Activated CD8-positive, alpha-beta T cell treated with anti-CD3 and anti-CD28 coated beads, Interleukin-2, amount 10 ng/mL, durations not matched to agents 7 days and 5 days (primary cell): ENCODE data around the gene PKP2. TPM values are rescaled to one million over a fixed set of nuclear protein-coding genes. Genes with fewer than 3 reads are reported as not detected.

Experiments used
- ATAC-seq: fragments of 150-1000 bp; cut with Tn5 transposase; one replicate; pipeline ENCODE4 v1.10.0; 2021; ENCODE audit warnings: moderate library complexity
- CTCF ChIA-PET: fragments of 350-600 bp; sonication (Branson Sonifier 250); formaldehyde crosslinking; loops from one replicate; lab custom pipeline; 2021; ENCODE audit warnings: antibody characterized with exemption; lab: Charles Lee
- POLR2A ChIA-PET: fragments of 350-600 bp; sonication (Branson Sonifier 250); formaldehyde crosslinking; loops from one replicate; lab custom pipeline; 2021; ENCODE audit warnings: antibody characterized with exemption; lab: Charles Lee
- DNase-seq: peaks from one replicate; pipeline ENCODE4 v3.0.0-alpha.2; 2020
- H3K27ac Mint-ChIP-seq: one replicate; pipeline ENCODE4 v1.8.0; 2021; ENCODE audit warnings: mild to moderate bottlenecking, mixed read lengths
- H3K27me3 Mint-ChIP-seq: one replicate; pipeline ENCODE4 v1.8.0; 2021; ENCODE audit warnings: low read depth, mixed read lengths
- H3K36me3 Mint-ChIP-seq: one replicate; pipeline ENCODE4 v1.8.0; 2021; ENCODE audit warnings: low read depth, mixed read lengths
- H3K4me1 Mint-ChIP-seq: one replicate; pipeline ENCODE4 v1.8.0; 2021; ENCODE audit warnings: low read depth, mixed read lengths
- H3K4me3 Mint-ChIP-seq: one replicate; pipeline ENCODE4 v1.8.0; 2021; ENCODE audit warnings: mild to moderate bottlenecking, mixed read lengths
- H3K9me3 Mint-ChIP-seq: one replicate; pipeline ENCODE4 v1.8.0; 2022; ENCODE audit warnings: mixed read lengths; ENCODE audit not compliant: insufficient read depth
- total RNA-seq, 2 experiments: library from RNA; stranded (reverse); gene quantifications; one replicate each; pipeline ENCODE4 v1.2.3, GENCODE V29; 2021

PKP2 gene
- total RNA-seq, 2 experiments from 2014 or later: not detected

- Mint-ChIP-seq H3K9me3 (no peaks in the 10 kb centered on the region), H3K27ac (no peak overlapping the region), H3K27me3 (no peaks in the 10 kb centered on the region), H3K4me3 (no peak overlapping the region), H3K36me3 (no peaks in the 10 kb centered on the region), H3K4me1 (no peaks in the 10 kb centered on the region)
- DNase-seq (no peak), ATAC-seq (no peak)
- ChIA-PET CTCF (no interaction called here), POLR2A (no interaction called here)
Observed at GRCh38 chr12:32788405-32788804, 108.2 kb downstream of the PKP2 start.

GRCh38 chr12:32785557-32785956 is 111.0 kb downstream of the PKP2 start:
- Mint-ChIP-seq H3K9me3 (no peaks in the 10 kb centered on the region), H3K27me3 (peaks cover 2% of the 10 kb centered on the region), H3K27ac (no peak overlapping the region), H3K4me3 (no peak overlapping the region), H3K36me3 (no peaks in the 10 kb centered on the region), H3K4me1 (no peaks in the 10 kb centered on the region)
- ATAC-seq: no peak
- CTCF ChIA-PET: no interaction called here
- POLR2A ChIA-PET: no interaction called here
- no peak for DNase-seq

GRCh38 chr12:32783029-32783428 is 113.5 kb downstream of the PKP2 start:
- H3K27ac Mint-ChIP-seq: no peak overlapping the region
- no peaks in the 10 kb centered on the region for H3K4me1 Mint-ChIP-seq
- no peaks in the 10 kb centered on the region for H3K36me3 Mint-ChIP-seq
- ATAC-seq: no peak
- ChIA-PET CTCF (no interaction called here), POLR2A (no interaction called here)
- H3K9me3 Mint-ChIP-seq: no peaks in the 10 kb centered on the region
- H3K4me3 Mint-ChIP-seq: no peak overlapping the region
- H3K27me3 Mint-ChIP-seq: peaks cover 2% of the 10 kb centered on the region
- no peak for DNase-seq

GRCh38 chr12:32780071-32780470 is 116.5 kb downstream of the PKP2 start:
- Mint-ChIP-seq H3K4me3 (no peak overlapping the region), H3K27me3 (peaks cover 5% of the 10 kb centered on the region), H3K27ac (no peak overlapping the region), H3K36me3 (no peaks in the 10 kb centered on the region), H3K9me3 (no peaks in the 10 kb centered on the region), H3K4me1 (no peaks in the 10 kb centered on the region)
- ATAC-seq: no peak
- ChIA-PET POLR2A (no interaction called here), CTCF (interaction anchor here (0.7 to 0.9 kb wide), 2 partner anchors 24 to 346 kb away, joined by 3 read pairs; partner anchors contain the start of gene YARS2)
- no peak for DNase-seq

- no peaks in the 10 kb centered on the region for H3K9me3 Mint-ChIP-seq
- POLR2A ChIA-PET: no interaction called here
- no peak overlapping the region for H3K27ac Mint-ChIP-seq
- H3K36me3 Mint-ChIP-seq: no peaks in the 10 kb centered on the region
- CTCF ChIA-PET: no interaction called here
- no peak overlapping the region for H3K4me3 Mint-ChIP-seq
- DNase-seq (no peak), ATAC-seq (no peak)
- H3K4me1 Mint-ChIP-seq: no peaks in the 10 kb centered on the region
- peaks cover 5% of the 10 kb centered on the region for H3K27me3 Mint-ChIP-seq
Observed at GRCh38 chr12:32777691-32778175, 118.8 kb downstream of the PKP2 start.

GRCh38 chr12:32777159-32777558 is 119.4 kb downstream of the PKP2 start:
- no peak overlapping the region for H3K27ac Mint-ChIP-seq
- ChIA-PET CTCF (no interaction called here), POLR2A (no interaction called here)
- H3K9me3 Mint-ChIP-seq: no peaks in the 10 kb centered on the region
- H3K27me3 Mint-ChIP-seq: peaks cover 5% of the 10 kb centered on the region
- DNase-seq (no peak), ATAC-seq (no peak)
- no peaks in the 10 kb centered on the region for H3K36me3 Mint-ChIP-seq
- H3K4me1 Mint-ChIP-seq: no peaks in the 10 kb centered on the region
- no peak overlapping the region for H3K4me3 Mint-ChIP-seq

- Mint-ChIP-seq H3K27ac (no peak overlapping the region), H3K4me3 (no peak overlapping the region), H3K36me3 (no peaks in the 10 kb centered on the region), H3K9me3 (no peaks in the 10 kb centered on the region), H3K27me3 (peaks cover 5% of the 10 kb centered on the region), H3K4me1 (no peaks in the 10 kb centered on the region)
- DNase-seq: no peak
- no peak for ATAC-seq
- ChIA-PET CTCF (no interaction called here), POLR2A (no interaction called here)
Observed at GRCh38 chr12:32776258-32776657, 120.3 kb downstream of the PKP2 start.

- Mint-ChIP-seq H3K36me3 (no peaks in the 10 kb centered on the region), H3K27ac (no peak overlapping the region), H3K27me3 (peaks cover 2% of the 10 kb centered on the region), H3K4me1 (no peaks in the 10 kb centered on the region), H3K4me3 (no peak overlapping the region), H3K9me3 (no peaks in the 10 kb centered on the region)
- DNase-seq: no peak
- ChIA-PET CTCF (interaction anchor here (2.0 kb wide), 1 partner anchor 18 kb away, joined by 9 read pairs; the partner anchor contains the start of gene YARS2), POLR2A (no interaction called here)
- ATAC-seq: no peak
Observed at GRCh38 chr12:32773691-32774090, 122.9 kb downstream of the PKP2 start.

- Mint-ChIP-seq H3K4me1 (no peaks in the 10 kb centered on the region), H3K27me3 (peaks cover 2% of the 10 kb centered on the region), H3K36me3 (no peaks in the 10 kb centered on the region), H3K27ac (no peak overlapping the region), H3K9me3 (no peaks in the 10 kb centered on the region), H3K4me3 (no peak overlapping the region)
- CTCF ChIA-PET: interaction anchor here (2.2 kb wide), 1 partner anchor 15 kb away, joined by 7 read pairs; the partner anchor contains the start of gene YARS2
- ATAC-seq (no peak), DNase-seq (no peak)
- POLR2A ChIA-PET: interaction anchor here (0.9 kb wide), 1 partner anchor 15 kb away, joined by 4 read pairs; the partner anchor contains the start of gene YARS2
Observed at GRCh38 chr12:32770141-32770540, 126.4 kb downstream of the PKP2 start.

GRCh38 chr12:32768518-32768917 is 128.1 kb downstream of the PKP2 start:
- Mint-ChIP-seq H3K27ac (no peak overlapping the region), H3K36me3 (no peaks in the 10 kb centered on the region), H3K4me3 (no peak overlapping the region), H3K27me3 (peaks cover 2% of the 10 kb centered on the region), H3K4me1 (no peaks in the 10 kb centered on the region), H3K9me3 (no peaks in the 10 kb centered on the region)
- POLR2A ChIA-PET: no interaction called here
- DNase-seq (no peak), ATAC-seq (no peak)
- CTCF ChIA-PET: no interaction called here

- ATAC-seq (no peak), DNase-seq (no peak)
- CTCF ChIA-PET: no interaction called here
- H3K9me3 Mint-ChIP-seq: no peaks in the 10 kb centered on the region
- no peaks in the 10 kb centered on the region for H3K36me3 Mint-ChIP-seq
- H3K4me1 Mint-ChIP-seq: no peaks in the 10 kb centered on the region
- peaks cover 2% of the 10 kb centered on the region for H3K27me3 Mint-ChIP-seq
- POLR2A ChIA-PET: no interaction called here
- H3K27ac Mint-ChIP-seq: no peak overlapping the region
- no peak overlapping the region for H3K4me3 Mint-ChIP-seq
Observed at GRCh38 chr12:32765906-32766305, 130.7 kb downstream of the PKP2 start.

GRCh38 chr12:32761716-32762115 is 134.9 kb downstream of the PKP2 start:
- Mint-ChIP-seq H3K4me1 (no peaks in the 10 kb centered on the region), H3K9me3 (no peaks in the 10 kb centered on the region), H3K4me3 (no peak overlapping the region), H3K27ac (no peak overlapping the region), H3K36me3 (no peaks in the 10 kb centered on the region), H3K27me3 (no peaks in the 10 kb centered on the region)
- DNase-seq (no peak), ATAC-seq (no peak)
- ChIA-PET CTCF (no interaction called here), POLR2A (no interaction called here)

- Mint-ChIP-seq H3K4me3 (no peak overlapping the region), H3K36me3 (peaks cover 14% of the 10 kb centered on the region), H3K27ac (no peak overlapping the region), H3K27me3 (no peaks in the 10 kb centered on the region), H3K4me1 (peaks cover 20% of the 10 kb centered on the region), H3K9me3 (no peaks in the 10 kb centered on the region)
- ATAC-seq (no peak), DNase-seq (no peak)
- ChIA-PET CTCF (interaction anchor here (5.2 kb wide), 1 partner anchor 1264 kb away, joined by 103 read pairs; the partner anchor contains the start of gene ALG10), POLR2A (no interaction called here)
Observed at GRCh38 chr12:32757157-32757556, 139.4 kb downstream of the PKP2 start.
